Heart left ventricle (tissue), 16 donors: ENCODE measurements around the gene TJP3. TPM values are rescaled to one million over a fixed set of nuclear protein-coding genes. Genes with fewer than 3 reads are reported as not detected.

Source experiments
- ATAC-seq, 4 donors: fragments of 200-7000 bp; cut with Tn5 transposase; one replicate each; pipeline ENCODE4 v1.9.1; 2020 to 2022; ENCODE audit warnings: moderate library complexity in 4 of 4, mild to moderate bottlenecking in 3 of 4, moderate number of reproducible peaks in 1 of 4
- DNase-seq, 5 donors: peaks; one replicate each; pipeline ENCODE4 v3.0.0-alpha.2; 2020
- H3K27ac ChIP-seq, 12 donors: fragments of 200-600 bp; sonication (generic) in 4 of 12; one replicate each; pipeline versions ENCODE4 v1.5.0 to v1.8.0; 2016 to 2022; ENCODE audit warnings: mild to moderate bottlenecking in 2 of 12
- H3K27me3 ChIP-seq, 9 donors: fragments of 200-600 bp; sonication (generic) in 2 of 9; one replicate each; pipeline versions ENCODE4 v1.5.1 to v1.8.0; 2016 to 2022; ENCODE audit warnings: mild to moderate bottlenecking in 3 of 9
- H3K36me3 ChIP-seq, 9 donors: fragments of 200-600 bp; sonication (generic) in 2 of 9; one replicate each; pipeline versions ENCODE4 v1.5.0 to v1.8.0; 2018 to 2022; ENCODE audit warnings: mild to moderate bottlenecking in 2 of 9
- H3K4me1 ChIP-seq, 12 donors: fragments of 200-600 bp; sonication (generic) in 4 of 12; one replicate each; pipeline versions ENCODE4 v1.5.0 to v1.8.0; 2016 to 2022; ENCODE audit warnings: mild to moderate bottlenecking in 3 of 12
- H3K4me3 ChIP-seq, 12 donors: fragments of 200-600 bp; sonication (generic) in 4 of 12; one replicate each; pipeline versions ENCODE4 v1.5.0 to v1.8.0; 2017 to 2022; ENCODE audit warnings: mild to moderate bottlenecking in 9 of 12, moderate library complexity in 4 of 12
- H3K9me3 ChIP-seq, 12 donors: fragments of 200-600 bp; sonication (generic) in 4 of 12; one replicate each; pipeline versions ENCODE4 v1.5.0 to v1.8.0; 2016 to 2022; ENCODE audit warnings: mild to moderate bottlenecking in 1 of 12
- POLR2A ChIP-seq, 2 donors: fragments of 450-650 bp; IDR thresholded peaks; one replicate each; pipeline ENCODE4 v1.6.1; 2017; ENCODE audit warnings: antibody characterized with exemption in 2 of 2, mild to moderate bottlenecking in 2 of 2, moderate library complexity in 2 of 2
- WGBS, 4 donors: extraction: QIAGEN DNeasy Blood & Tissue Kit in 2 of 4; methylation state at CpG; one replicate each; pipeline versions ENCODE4 v1.1.5 to v1.1.7; 2013 to 2018; 5-methylcytosine and 5-hydroxymethylcytosine counted together
- intact Hi-C, 10 donors: fragments of 100-400 bp; cut with DNase I; formaldehyde crosslinking; loops; one replicate each; pipeline versions ENCODE4 v1.11.1 to v1.14.2; 2022
- polyA plus RNA-seq, 2 donors: library from polyadenylated mRNA; stranded (reverse); fragments of 200-250 nt; gene quantifications; one replicate each; pipeline ENCODE4 v1.2.3, GENCODE V29; 2013
- total RNA-seq, 9 donors: library from RNA; depleted of rRNA in 2 of 9; stranded (reverse); fragments of >200 nt in 2 of 9; fragmentation: NEBNext Ultra II Directional in 3 of 9; extraction: Animal tissue kit (Norgen Biotek cat#: 25700) in 3 of 9; gene quantifications; one replicate each; pipeline versions ENCODE4 v1.1.0 to v1.2.4, GENCODE V29; 2016 to 2023
- TF ChIP-seq, protein P1 (sequence below), 12 donors: fragments of 200-600 bp; sonication (generic) in 4 of 12; IDR thresholded peaks; one replicate each; pipeline versions ENCODE4 v1.5.0 to v1.8.0; 2018 to 2022; ENCODE audit warnings: antibody characterized with exemption in 12 of 12, mild to moderate bottlenecking in 5 of 12
- donor health status: ischemic (EF 13 %, LVEDD 7.1; RV severe dilation, severe dysfunction).
- donor health status: healthy with polysubstance abuse.
- donor health status: DM: no; HTN: yes; CAD: no.
- donor health status: DM: no; HTN: no; CAD: no.
- donor health status: ischemic (EF 25% LVEDD 6.9; RV normal size, moderate dysfunction).
- donor health status: ischemic (EF 25% LVEDD 5.7; RV mildly dilated, moderate dysfunction).
- donor health status: healthy.
- donor health status: DM: yes; HTN: yes; CAD: no.
- donor health status: ischemic (EF 35%, LVEDD 5.7; RV mildly dilated, moderate dysfunction).
- donor health status: nonischemic (EF 11% LVEDD 7.7; RV severe dilation, severe dysfunction).
- donor health status: DM: yes; HTN: yes; CAD: no.
- donor health status: PGD.
- donor health status: ischemic (EF 29% LVEDD 5.4; RV normal size, mild dysfunction).
- donor health status: nonischemic (EF 23%, LVEDD 6.1; RV moderate dilation, normal function).

TJP3 gene
- total and polyA plus RNA-seq, 11 donors, result 0.06 to 0.48 (median 0.41) TPM; not detected in 8

- no peak for ATAC-seq
- peaks cover 0 to 6% (median 0%) of the 10 kb centered on the region in 9 donors for H3K27me3 ChIP-seq
- WGBS, 4 donors, result 82 to 100% (median 94%) methylated on average over 1 of the region's 1 CpG
Measured at GRCh38 chr19:3732108-3732507, 23.9 kb downstream of the TJP3 start.

DNA sequence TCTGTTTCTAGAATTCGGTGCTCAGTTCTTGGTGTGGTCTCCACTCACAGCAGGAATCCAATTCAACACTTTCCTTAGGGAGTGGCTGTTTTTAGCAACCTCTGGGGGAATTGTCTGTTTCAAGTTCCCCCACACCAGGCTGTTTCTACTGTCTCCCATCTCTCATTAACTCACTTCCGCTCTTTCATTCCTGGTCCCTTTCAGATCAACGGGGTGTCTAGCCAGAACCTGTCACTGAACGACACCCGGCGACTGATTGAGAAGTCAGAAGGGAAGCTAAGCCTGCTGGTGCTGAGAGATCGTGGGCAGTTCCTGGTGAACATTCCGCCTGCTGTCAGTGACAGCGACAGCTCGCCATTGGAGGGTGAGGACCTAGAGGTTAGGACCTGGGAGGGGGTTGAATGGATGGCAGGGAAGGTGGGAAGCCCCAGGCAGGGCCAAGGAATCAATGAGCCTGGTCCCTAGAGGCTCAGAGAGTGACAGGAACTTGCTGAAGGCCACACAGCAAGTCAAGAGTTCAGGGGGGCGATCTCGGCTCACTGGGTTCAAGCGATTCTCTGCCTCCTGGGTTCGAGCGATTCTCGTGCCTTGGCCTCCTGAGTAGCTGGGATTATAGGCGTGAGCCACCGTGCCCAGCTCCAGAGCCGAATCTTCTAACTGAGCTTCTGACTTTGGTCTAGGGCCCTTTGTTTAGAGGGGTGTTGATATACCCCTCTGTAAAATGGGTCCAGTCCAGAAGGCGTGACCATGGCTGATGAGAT is 25.5 kb downstream of the TJP3 start:
- no peak for TF ChIP-seq POLR2A (IDR thresholded peaks at IDR 0.05)
- TF ChIP-seq, protein P1, sequence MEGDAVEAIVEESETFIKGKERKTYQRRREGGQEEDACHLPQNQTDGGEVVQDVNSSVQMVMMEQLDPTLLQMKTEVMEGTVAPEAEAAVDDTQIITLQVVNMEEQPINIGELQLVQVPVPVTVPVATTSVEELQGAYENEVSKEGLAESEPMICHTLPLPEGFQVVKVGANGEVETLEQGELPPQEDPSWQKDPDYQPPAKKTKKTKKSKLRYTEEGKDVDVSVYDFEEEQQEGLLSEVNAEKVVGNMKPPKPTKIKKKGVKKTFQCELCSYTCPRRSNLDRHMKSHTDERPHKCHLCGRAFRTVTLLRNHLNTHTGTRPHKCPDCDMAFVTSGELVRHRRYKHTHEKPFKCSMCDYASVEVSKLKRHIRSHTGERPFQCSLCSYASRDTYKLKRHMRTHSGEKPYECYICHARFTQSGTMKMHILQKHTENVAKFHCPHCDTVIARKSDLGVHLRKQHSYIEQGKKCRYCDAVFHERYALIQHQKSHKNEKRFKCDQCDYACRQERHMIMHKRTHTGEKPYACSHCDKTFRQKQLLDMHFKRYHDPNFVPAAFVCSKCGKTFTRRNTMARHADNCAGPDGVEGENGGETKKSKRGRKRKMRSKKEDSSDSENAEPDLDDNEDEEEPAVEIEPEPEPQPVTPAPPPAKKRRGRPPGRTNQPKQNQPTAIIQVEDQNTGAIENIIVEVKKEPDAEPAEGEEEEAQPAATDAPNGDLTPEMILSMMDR (IDR thresholded peaks at IDR 0.05), result no peak
- WGBS, 4 donors, result 56 to 59% (median 59%) methylated on average over 17 to 20 of the region's 20 CpGs
- intact Hi-C loops, result no loop called here

More at GRCh38 chr19:3732108-3732507, 23.9 kb downstream of the TJP3 start:
- TF ChIP-seq POLR2A (IDR thresholded peaks at IDR 0.05), result no peak
- TF ChIP-seq, protein P1 (IDR thresholded peaks at IDR 0.05), result no peak
- no peak for DNase-seq
- H3K4me1 ChIP-seq, result no peaks in the 10 kb centered on the region
- no peak overlapping the region for H3K27ac ChIP-seq
- no peak overlapping the region for H3K4me3 ChIP-seq
- H3K9me3 ChIP-seq, result peaks cover 0 to 5% (median 0%) of the 10 kb centered on the region in 12 donors
- no peaks in the 10 kb centered on the region for H3K36me3 ChIP-seq
- intact Hi-C loops, result no loop called here

GRCh38 chr19:3734310-3734600 is 26.1 kb downstream of the TJP3 start:
- TF ChIP-seq, protein P1 (IDR thresholded peaks at IDR 0.05), result no peak
- H3K4me3 ChIP-seq, result no peak overlapping the region
- WGBS, 4 donors, result 86 to 91% (median 87%) methylated on average over 14 of the region's 14 CpGs

More for the DNA sequence above, 25.5 kb downstream of the TJP3 start:
- H3K4me1 ChIP-seq, result no peaks in the 10 kb centered on the region
- DNase-seq, result no peak
- H3K9me3 ChIP-seq, result peaks cover 0 to 5% (median 0%) of the 10 kb centered on the region in 12 donors
- no peak overlapping the region for H3K4me3 ChIP-seq
- H3K27ac ChIP-seq, result no peak overlapping the region
- peaks cover 0 to 6% (median 0%) of the 10 kb centered on the region in 9 donors for H3K27me3 ChIP-seq
- no peak for ATAC-seq
- no peaks in the 10 kb centered on the region for H3K36me3 ChIP-seq

DNA sequence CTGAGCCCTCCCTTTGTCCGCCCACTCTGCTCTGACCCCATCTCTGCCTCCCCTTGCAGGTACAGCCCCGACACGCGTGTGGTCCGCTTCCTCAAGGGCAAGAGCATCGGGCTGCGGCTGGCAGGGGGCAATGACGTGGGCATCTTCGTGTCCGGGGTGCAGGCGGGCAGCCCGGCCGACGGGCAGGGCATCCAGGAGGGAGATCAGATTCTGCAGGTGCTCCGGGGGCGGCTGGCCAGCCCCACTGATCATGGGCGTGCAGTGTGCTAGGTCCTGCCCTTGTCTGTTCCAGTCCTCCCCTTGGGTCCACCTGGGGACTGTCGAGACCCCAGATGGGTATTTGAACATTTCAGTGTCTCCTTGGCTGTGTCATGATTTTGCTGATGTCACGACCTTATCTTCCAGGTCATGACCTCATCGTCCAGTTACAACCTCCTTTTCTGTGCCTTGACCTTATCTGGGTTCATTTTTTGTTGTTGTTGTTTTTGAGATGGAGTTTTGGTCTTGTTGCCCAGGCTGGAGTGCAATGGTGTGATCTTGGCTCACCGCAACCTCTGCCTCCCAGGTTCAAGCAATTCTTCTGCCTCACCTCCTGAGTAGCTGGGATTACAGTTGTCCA is 28.0 kb downstream of the TJP3 start:
- no peaks in the 10 kb centered on the region for H3K4me1 ChIP-seq
- 76 to 83% (median 78%) methylated on average over 16 to 21 of the region's 21 CpGs for WGBS, 4 donors
- DNase-seq (no peak), ATAC-seq (no peak)
- TF ChIP-seq, protein P1 (IDR thresholded peaks at IDR 0.05), result no peak
- no peak for TF ChIP-seq POLR2A (IDR thresholded peaks at IDR 0.05)
- peaks cover 0 to 6% (median 0%) of the 10 kb centered on the region in 9 donors for H3K27me3 ChIP-seq
- no peak overlapping the region for H3K4me3 ChIP-seq
- H3K9me3 ChIP-seq, result no peaks in the 10 kb centered on the region
- no peaks in the 10 kb centered on the region for H3K36me3 ChIP-seq
- H3K27ac ChIP-seq, result no peak overlapping the region
- intact Hi-C loops, result no loop called here

More at GRCh38 chr19:3734310-3734600, 26.1 kb downstream of the TJP3 start:
- Histone ChIP-seq H3K36me3 (no peaks in the 10 kb centered on the region), H3K27me3 (peaks cover 0 to 6% (median 0%) of the 10 kb centered on the region in 9 donors), H3K9me3 (peaks cover 0 to 1% (median 0%) of the 10 kb centered on the region in 12 donors), H3K4me1 (no peaks in the 10 kb centered on the region), H3K27ac (no peak overlapping the region)
- intact Hi-C loops, result no loop called here
- DNase-seq (no peak), ATAC-seq (no peak)
